ENCODE results near the gene ARHGAP26. TPM values are rescaled to one million over a fixed set of nuclear protein-coding genes. Genes with fewer than 3 reads are reported as not detected.

ARHGAP26 gene
- total RNA-seq, 1 donor from 2014 or later: 15.1 TPM

DNA sequence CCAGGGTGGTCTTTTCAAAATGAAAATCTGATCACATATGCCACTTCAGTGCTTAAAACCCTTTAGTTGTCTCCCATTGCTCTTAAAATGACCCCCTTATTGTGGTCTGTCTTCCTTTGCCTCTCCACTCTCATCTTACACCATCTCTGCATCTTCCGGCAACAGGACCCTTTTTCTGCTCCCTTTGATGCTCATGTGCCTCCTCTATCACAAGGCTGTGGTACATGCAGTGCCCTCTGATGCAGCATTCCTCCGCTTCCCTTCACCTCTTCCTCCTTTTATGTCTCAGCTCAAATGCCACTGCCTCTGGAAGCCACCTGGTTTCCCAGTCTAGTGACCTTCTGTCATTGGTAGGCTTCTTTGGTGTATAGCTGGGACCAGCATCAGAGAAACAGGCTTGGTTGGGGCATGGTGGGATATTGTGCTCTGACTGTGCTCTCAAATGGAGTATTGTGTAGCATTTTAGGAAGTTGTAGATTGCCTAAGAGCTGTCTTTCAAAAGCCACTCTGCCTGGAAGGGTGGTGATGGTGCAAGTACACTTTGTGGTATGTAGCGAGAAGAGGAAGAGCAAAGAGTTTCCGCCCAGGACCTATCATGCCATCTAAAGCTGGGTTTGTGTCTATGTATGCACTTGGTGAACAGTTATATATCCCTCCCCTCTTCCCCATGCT lies 28.1 kb downstream of the ARHGAP26 start:
- peaks cover 64% of the 10 kb centered on the region for H3K4me1 Mint-ChIP-seq (ENCODE audit: low read depth)
- no peaks in the 10 kb centered on the region for H3K9me3 Mint-ChIP-seq
- H3K27ac Mint-ChIP-seq: peak overlapping the region; percentile 69
- peak overlapping the region; percentile 40 for H3K4me3 Mint-ChIP-seq (ENCODE audit: low read depth)
- peak; percentile 31 for DNase-seq (ENCODE audit: low spot score)
- H3K27me3 Mint-ChIP-seq (ENCODE audit: low read depth): no peaks in the 10 kb centered on the region
- intact Hi-C loops (cut with micrococcal nuclease): no loop called here
- H3K36me3 Mint-ChIP-seq (ENCODE audit: low read depth): no peaks in the 10 kb centered on the region

GRCh38 chr5:142800776-142801494 lies 30.8 kb downstream of the ARHGAP26 start:
- Mint-ChIP-seq H3K27ac (peak overlapping the region; percentile 92), H3K4me3 (ENCODE audit: low read depth) (peak overlapping the region; percentile 64), H3K4me1 (ENCODE audit: low read depth) (peaks cover 56% of the 10 kb centered on the region), H3K27me3 (ENCODE audit: low read depth) (no peaks in the 10 kb centered on the region), H3K9me3 (no peaks in the 10 kb centered on the region), H3K36me3 (ENCODE audit: low read depth) (no peaks in the 10 kb centered on the region)
- intact Hi-C loops (cut with micrococcal nuclease): loop anchor here (1.0 kb wide), 3 partner anchors 18 to 31 kb away; partner anchors contain the start of gene ARHGAP26
- peak; percentile 55 for DNase-seq (ENCODE audit: low spot score)

GRCh38 chr5:142801495-142801871 lies 31.3 kb downstream of the ARHGAP26 start:
- peak overlapping the region; percentile 92 for H3K27ac Mint-ChIP-seq
- DNase-seq (ENCODE audit: low spot score): no peak
- intact Hi-C loops (cut with micrococcal nuclease): loop anchor here (1.0 kb wide), 1 partner anchor 21 kb away; no protein-coding TSS in a partner anchor
- no peaks in the 10 kb centered on the region for H3K36me3 Mint-ChIP-seq (ENCODE audit: low read depth)
- no peaks in the 10 kb centered on the region for H3K27me3 Mint-ChIP-seq (ENCODE audit: low read depth)
- no peaks in the 10 kb centered on the region for H3K9me3 Mint-ChIP-seq
- H3K4me1 Mint-ChIP-seq (ENCODE audit: low read depth): peaks cover 54% of the 10 kb centered on the region
- peak overlapping the region; percentile 64 for H3K4me3 Mint-ChIP-seq (ENCODE audit: low read depth)

DNA sequence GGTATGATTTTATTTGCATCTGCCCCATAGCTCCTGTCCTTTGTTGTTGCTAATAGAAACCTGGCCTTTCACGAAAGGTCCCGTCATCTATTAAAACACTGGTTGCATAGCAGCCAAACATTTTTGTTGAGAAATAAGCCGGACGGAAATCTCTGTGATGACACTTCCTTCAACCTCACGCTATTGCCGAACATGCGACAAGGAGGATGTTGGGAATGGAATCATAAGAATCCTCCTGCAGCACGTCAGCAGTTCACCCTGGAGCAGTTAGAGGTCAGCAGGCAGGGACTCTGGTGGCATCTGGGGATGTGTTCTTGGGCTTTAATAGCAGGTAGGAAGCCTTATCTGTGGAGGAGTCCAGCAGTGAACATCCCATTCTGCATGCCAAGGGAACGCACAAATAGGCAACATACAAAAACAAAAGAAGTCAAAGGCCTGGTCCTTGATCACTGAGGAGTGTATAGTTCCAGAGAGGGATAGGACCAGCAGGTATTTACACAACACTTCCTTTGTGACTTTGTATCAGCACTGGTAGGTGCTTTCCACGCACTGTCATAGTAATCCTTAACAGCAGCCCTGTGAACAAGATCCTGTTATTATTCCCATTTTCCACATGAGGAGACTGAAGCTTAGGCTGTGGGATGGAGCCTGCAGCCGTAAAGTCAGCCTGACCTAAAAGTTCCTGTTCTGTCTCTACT lies 33.4 kb downstream of the ARHGAP26 start:
- Mint-ChIP-seq H3K27ac (no peak overlapping the region), H3K27me3 (ENCODE audit: low read depth) (no peaks in the 10 kb centered on the region), H3K4me3 (ENCODE audit: low read depth) (no peak overlapping the region), H3K9me3 (no peaks in the 10 kb centered on the region), H3K36me3 (ENCODE audit: low read depth) (no peaks in the 10 kb centered on the region), H3K4me1 (ENCODE audit: low read depth) (peaks cover 46% of the 10 kb centered on the region)
- DNase-seq (ENCODE audit: low spot score): no peak
- intact Hi-C loops (cut with micrococcal nuclease): no loop called here

DNA sequence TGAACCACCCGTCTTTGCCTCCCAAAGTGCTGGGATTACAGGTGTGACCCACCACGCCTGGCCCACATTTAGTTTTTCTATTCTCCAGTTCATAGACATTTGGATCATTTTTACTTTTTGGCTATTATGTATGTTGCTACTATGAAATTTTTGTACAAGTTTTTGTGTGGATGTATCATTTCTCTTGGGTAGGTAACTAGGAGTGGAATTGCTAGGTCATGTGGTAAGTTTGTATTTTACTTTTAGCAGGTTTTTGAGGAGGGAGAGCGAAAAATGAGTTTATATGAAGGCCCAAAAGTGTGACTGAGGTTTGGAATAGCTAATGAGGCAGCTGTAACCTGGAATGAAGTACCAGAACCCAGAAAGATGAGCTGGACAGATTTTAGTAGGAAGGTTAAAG lies 35.2 kb downstream of the ARHGAP26 start:
- no peak overlapping the region for H3K27ac Mint-ChIP-seq
- no peaks in the 10 kb centered on the region for H3K36me3 Mint-ChIP-seq (ENCODE audit: low read depth)
- H3K9me3 Mint-ChIP-seq: no peaks in the 10 kb centered on the region
- intact Hi-C loops (cut with micrococcal nuclease): no loop called here
- peaks cover 40% of the 10 kb centered on the region for H3K4me1 Mint-ChIP-seq (ENCODE audit: low read depth)
- DNase-seq (ENCODE audit: low spot score): no peak
- no peak overlapping the region for H3K4me3 Mint-ChIP-seq (ENCODE audit: low read depth)
- no peaks in the 10 kb centered on the region for H3K27me3 Mint-ChIP-seq (ENCODE audit: low read depth)

DNA sequence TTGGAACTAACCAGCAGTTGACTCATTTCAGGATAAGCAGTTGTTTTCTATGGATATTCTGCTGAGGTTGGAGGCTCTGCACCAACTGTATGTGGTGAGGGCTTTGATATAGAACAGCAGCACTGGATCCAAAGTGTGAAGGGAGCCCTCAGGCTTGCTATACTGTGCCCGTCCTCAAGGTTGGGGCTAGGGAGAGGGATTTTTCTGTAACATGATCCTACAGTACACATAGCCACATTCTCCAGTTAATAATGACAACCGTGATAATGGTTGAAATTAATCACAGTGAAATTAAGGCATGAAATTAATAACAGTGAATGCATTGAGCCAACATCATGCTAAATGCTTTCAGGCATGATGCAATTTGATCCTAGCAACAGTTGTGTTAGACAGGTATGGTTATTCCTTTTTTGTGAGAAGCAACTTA lies 36.7 kb downstream of the ARHGAP26 start:
- no peaks in the 10 kb centered on the region for H3K36me3 Mint-ChIP-seq (ENCODE audit: low read depth)
- no peaks in the 10 kb centered on the region for H3K9me3 Mint-ChIP-seq
- H3K4me1 Mint-ChIP-seq (ENCODE audit: low read depth): peaks cover 29% of the 10 kb centered on the region
- no peaks in the 10 kb centered on the region for H3K27me3 Mint-ChIP-seq (ENCODE audit: low read depth)
- H3K4me3 Mint-ChIP-seq (ENCODE audit: low read depth): no peak overlapping the region
- DNase-seq (ENCODE audit: low spot score): no peak
- H3K27ac Mint-ChIP-seq: no peak overlapping the region
- intact Hi-C loops (cut with micrococcal nuclease): no loop called here

- intact Hi-C loops (cut with micrococcal nuclease): no loop called here
Measured at GRCh38 chr5:142807372-142807911, 37.3 kb downstream of the ARHGAP26 start.

DNA sequence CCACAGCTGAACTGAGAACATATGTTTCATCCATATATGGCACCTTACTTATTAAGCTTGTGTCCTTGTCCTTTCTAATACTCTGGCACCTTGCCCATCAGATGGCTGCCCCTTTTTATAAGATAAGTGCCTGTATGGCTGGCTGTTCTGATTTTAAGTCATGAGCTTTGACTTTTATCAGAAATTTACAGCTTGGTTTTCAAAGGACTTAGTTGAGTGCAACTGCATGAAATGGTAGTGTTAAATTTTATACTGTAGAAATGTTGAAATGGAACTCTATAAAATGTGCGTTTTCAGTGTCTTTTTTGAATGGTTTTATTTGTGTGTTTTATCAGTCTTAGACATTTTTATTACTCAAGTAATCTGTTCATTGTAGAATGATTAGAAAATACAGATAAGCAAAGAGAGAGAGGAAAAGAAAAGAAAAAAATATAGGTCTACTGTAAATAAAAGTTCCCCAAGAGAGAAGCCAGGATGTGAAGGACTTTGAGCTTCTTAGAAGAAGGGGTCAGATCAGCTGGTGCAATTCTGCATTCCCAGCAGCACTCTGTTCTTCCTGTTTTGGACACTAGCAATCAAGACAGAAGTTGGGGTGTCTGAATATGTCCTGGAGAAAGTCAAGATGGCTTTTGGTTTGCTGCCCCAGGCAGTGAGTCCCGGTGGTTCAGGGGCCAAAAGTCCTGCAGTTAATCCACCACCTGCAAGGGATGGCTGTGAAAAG lies 38.9 kb downstream of the ARHGAP26 start:
- no peaks in the 10 kb centered on the region for H3K36me3 Mint-ChIP-seq (ENCODE audit: low read depth)
- intact Hi-C loops (cut with micrococcal nuclease): no loop called here
- H3K27ac Mint-ChIP-seq: no peak overlapping the region
- no peak overlapping the region for H3K4me3 Mint-ChIP-seq (ENCODE audit: low read depth)
- no peaks in the 10 kb centered on the region for H3K9me3 Mint-ChIP-seq
- peaks cover 26% of the 10 kb centered on the region for H3K4me1 Mint-ChIP-seq (ENCODE audit: low read depth)
- H3K27me3 Mint-ChIP-seq (ENCODE audit: low read depth): no peaks in the 10 kb centered on the region
- no peak for DNase-seq (ENCODE audit: low spot score)

More at GRCh38 chr5:142807372-142807911, 37.3 kb downstream of the ARHGAP26 start:
- peaks cover 26% of the 10 kb centered on the region for H3K4me1 Mint-ChIP-seq (ENCODE audit: low read depth)
- H3K9me3 Mint-ChIP-seq: no peaks in the 10 kb centered on the region
- no peak for DNase-seq (ENCODE audit: low spot score)
- no peak overlapping the region for H3K27ac Mint-ChIP-seq
- H3K36me3 Mint-ChIP-seq (ENCODE audit: low read depth): no peaks in the 10 kb centered on the region
- H3K27me3 Mint-ChIP-seq (ENCODE audit: low read depth): no peaks in the 10 kb centered on the region
- H3K4me3 Mint-ChIP-seq (ENCODE audit: low read depth): no peak overlapping the region

- no peak overlapping the region for H3K27ac Mint-ChIP-seq
- intact Hi-C loops (cut with micrococcal nuclease): no loop called here
- H3K36me3 Mint-ChIP-seq (ENCODE audit: low read depth): no peaks in the 10 kb centered on the region
- no peak overlapping the region for H3K4me3 Mint-ChIP-seq (ENCODE audit: low read depth)
- H3K4me1 Mint-ChIP-seq (ENCODE audit: low read depth): peaks cover 26% of the 10 kb centered on the region
- no peaks in the 10 kb centered on the region for H3K27me3 Mint-ChIP-seq (ENCODE audit: low read depth)
- DNase-seq (ENCODE audit: low spot score): no peak
- H3K9me3 Mint-ChIP-seq: no peaks in the 10 kb centered on the region
Measured at GRCh38 chr5:142810081-142810480, 39.9 kb downstream of the ARHGAP26 start.

- Mint-ChIP-seq H3K4me1 (ENCODE audit: low read depth) (peaks cover 30% of the 10 kb centered on the region), H3K27me3 (ENCODE audit: low read depth) (no peaks in the 10 kb centered on the region), H3K4me3 (ENCODE audit: low read depth) (no peak overlapping the region), H3K36me3 (ENCODE audit: low read depth) (no peaks in the 10 kb centered on the region), H3K9me3 (no peaks in the 10 kb centered on the region), H3K27ac (no peak overlapping the region)
- no peak for DNase-seq (ENCODE audit: low spot score)
- intact Hi-C loops (cut with micrococcal nuclease): no loop called here
Measured at GRCh38 chr5:142810743-142811290, 40.6 kb downstream of the ARHGAP26 start.

GRCh38 chr5:142811866-142812557 lies 41.8 kb downstream of the ARHGAP26 start:
- Mint-ChIP-seq H3K4me1 (ENCODE audit: low read depth) (peaks cover 32% of the 10 kb centered on the region), H3K9me3 (no peaks in the 10 kb centered on the region), H3K27ac (no peak overlapping the region), H3K4me3 (ENCODE audit: low read depth) (no peak overlapping the region), H3K36me3 (ENCODE audit: low read depth) (no peaks in the 10 kb centered on the region), H3K27me3 (ENCODE audit: low read depth) (no peaks in the 10 kb centered on the region)
- no peak for DNase-seq (ENCODE audit: low spot score)
- intact Hi-C loops (cut with micrococcal nuclease): no loop called here

DNA sequence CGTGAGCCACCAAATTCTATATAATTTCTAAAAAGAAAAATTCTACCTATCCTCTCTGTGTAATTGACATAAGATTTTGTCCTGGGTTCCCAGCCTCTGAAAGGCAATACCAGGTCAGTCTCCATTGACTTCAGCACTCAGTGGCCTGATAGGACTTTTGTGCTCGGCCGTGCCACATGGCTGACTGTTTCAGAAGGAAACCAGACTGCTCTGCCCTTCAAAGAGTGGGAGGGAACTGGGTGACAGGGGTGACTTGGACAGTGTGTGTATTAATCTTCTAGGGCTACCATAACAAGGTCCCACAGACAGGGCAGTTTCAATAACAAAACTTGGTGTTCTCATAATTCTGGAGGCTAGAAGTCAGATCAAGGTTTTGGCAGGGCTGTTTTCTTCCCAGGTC lies 43.0 kb downstream of the ARHGAP26 start:
- Mint-ChIP-seq H3K4me3 (ENCODE audit: low read depth) (no peak overlapping the region), H3K27me3 (ENCODE audit: low read depth) (no peaks in the 10 kb centered on the region), H3K36me3 (ENCODE audit: low read depth) (no peaks in the 10 kb centered on the region), H3K27ac (no peak overlapping the region), H3K4me1 (ENCODE audit: low read depth) (peaks cover 38% of the 10 kb centered on the region), H3K9me3 (no peaks in the 10 kb centered on the region)
- no peak for DNase-seq (ENCODE audit: low spot score)
- intact Hi-C loops (cut with micrococcal nuclease): no loop called here

Measured in activated T-helper 2 cell treated with anti-CD3 and anti-CD28 coated beads, Interferon-gamma antibody, Interleukin-2, Interleukin-4, amounts not matched to agents 10 μg/mL and 5 μg/mL and 100 μg/mL, durations not matched to agents 14 hours and 24 hours and 36 hours (primary cell).